ENCODE measurements around the gene KCNK5. TPM values are rescaled to one million over a fixed set of nuclear protein-coding genes. Genes with fewer than 3 reads are reported as not detected.

The KCNK5 gene
- 6.9 TPM for total RNA-seq

GRCh38 chr6:39228992-39229767 is at the start of gene KCNK5:
TSS of gene KCNK5 (minus strand) at chr6:39229475. CDS start at chr6:39229111, 364 bp downstream.

Other genes starting within 250 kb of the KCNK5 start
- 0.82 TPM for gene GLP1R, start 180.7 kb downstream of the KCNK5 start, total RNA-seq
- gene SAYSD1, start 114.3 kb downstream of the KCNK5 start, total RNA-seq: 16.1 TPM
- gene KCNK17, start 84.9 kb upstream of the KCNK5 start, total RNA-seq: 1.1 TPM
- not detected for gene KCNK16, start 93.2 kb upstream of the KCNK5 start, total RNA-seq